HG03066 (cell line): ENCODE results near the gene MAP3K12.

ENCODE experiments used
- ATAC-seq: cut with Tn5 transposase; IDR thresholded peaks from one replicate; pipeline ENCODE4 v1.9.1; 2021; ENCODE audit warnings: low read depth; ENCODE audit not compliant: unreplicated experiment

The MAP3K12 gene

DNA sequence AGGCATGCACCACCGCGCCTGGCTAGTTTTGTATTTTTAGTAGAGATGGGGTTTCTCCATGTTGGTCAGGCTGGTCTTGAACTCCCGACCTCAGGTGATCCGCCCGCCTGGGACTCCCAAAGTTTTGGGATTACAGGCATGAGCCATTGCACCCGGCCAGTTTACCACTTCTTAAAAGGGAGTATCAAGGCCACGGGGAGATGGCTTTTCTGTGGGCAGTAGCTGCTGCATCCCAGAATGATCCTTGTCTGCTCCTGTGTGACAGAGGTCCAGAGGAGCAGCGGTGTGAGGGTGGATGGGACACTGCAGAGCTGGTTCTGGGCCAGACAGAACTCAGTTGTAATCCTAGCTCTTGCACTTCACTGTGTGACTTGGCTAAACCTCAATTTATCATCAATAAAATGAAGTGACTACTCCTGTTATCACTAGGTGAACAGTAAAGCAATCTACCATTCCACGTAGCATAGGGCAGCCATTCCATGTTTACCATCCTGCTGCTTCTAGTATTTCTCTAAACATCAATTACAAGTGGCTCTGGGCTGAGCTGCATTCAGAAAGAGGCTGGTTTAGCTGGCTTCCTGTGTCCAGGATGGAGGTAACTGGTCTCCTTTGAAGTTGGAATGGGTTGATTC, 11.0 kb upstream of the MAP3K12 start:
- no peak for ATAC-seq

GRCh38 chr12:53508534-53509170, 9.4 kb upstream of the MAP3K12 start:
- peak; percentile 95 for ATAC-seq

- ATAC-seq = no peak
Measured at GRCh38 chr12:53507603-53507885, 8.3 kb upstream of the MAP3K12 start.

DNA sequence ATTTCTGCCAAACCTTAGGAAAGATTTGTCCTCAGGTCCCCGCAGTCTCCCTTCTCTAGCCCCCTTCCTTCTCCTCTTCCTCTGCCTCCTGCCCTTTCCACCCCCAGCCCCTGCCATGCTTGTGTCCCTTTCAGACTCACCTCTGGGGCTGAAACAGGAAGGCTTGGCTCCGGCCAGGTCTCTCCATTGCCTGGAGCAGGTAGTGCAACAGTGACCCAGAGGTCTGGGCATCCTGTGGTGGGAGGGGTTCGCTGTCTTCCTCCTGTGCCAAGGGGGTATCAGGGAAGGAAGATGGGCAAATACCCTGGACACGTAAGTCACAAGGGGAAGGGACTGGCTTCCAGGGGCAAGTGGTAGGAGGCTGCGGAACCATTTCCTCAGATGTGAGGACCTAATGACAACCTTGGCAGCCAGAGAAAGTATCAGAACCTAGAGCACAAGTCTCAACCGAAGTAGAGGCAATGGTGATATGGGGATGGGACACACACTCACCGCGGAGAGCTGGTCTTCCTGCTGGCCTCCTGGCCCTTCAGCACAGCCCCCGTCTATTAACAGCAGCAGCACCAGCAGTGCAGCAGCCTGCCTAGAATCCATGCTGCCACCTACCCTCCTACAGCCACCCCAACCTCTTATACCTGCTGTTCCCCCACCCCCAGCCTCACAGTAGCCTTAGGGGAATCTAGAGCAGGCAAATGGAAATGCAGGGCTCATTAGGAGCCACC, 7.8 kb upstream of the MAP3K12 start, which contains the start of gene NPFF:
NPFF (minus strand) TSS at position 604 of the 722 bp plus-strand sequence; CDS start at position 594, 10 bp downstream.
- no peak for ATAC-seq

DNA sequence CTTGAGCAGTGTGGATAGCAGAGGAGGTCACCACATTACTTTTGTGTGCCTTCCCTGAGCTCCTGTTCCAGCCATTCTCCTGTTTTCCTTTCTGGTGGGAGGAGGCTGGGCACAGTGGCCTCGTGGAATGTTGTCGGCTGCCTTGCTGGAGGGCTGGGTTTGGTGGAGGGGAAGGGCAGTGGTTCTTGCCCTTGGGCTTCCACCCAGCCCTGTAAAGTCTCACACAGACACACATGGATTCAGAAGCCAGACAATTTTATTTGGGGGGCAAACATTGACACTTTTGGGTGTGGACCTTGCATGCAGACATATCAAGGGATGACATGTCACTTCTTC, 7.2 kb upstream of the MAP3K12 start:
- no peak for ATAC-seq

GRCh38 chr12:53505555-53506449, 6.5 kb upstream of the MAP3K12 start:
- ATAC-seq = no peak

GRCh38 chr12:53505086-53505485, 5.8 kb upstream of the MAP3K12 start:
- no peak for ATAC-seq

- ATAC-seq = no peak
Measured at GRCh38 chr12:53504004-53504920, 5.0 kb upstream of the MAP3K12 start.

- no peak for ATAC-seq
Measured at GRCh38 chr12:53502983-53503728, 3.9 kb upstream of the MAP3K12 start.

- no peak for ATAC-seq
Measured at GRCh38 chr12:53502331-53502730, 3.1 kb upstream of the MAP3K12 start.

GRCh38 chr12:53501615-53502181, 2.4 kb upstream of the MAP3K12 start:
- no peak for ATAC-seq

GRCh38 chr12:53500776-53501614, 1.7 kb upstream of the MAP3K12 start, which contains the start of gene TARBP2:
TSS of gene TARBP2 (plus strand) at chr12:53501283. CDS start at chr12:53501409, 126 bp downstream.
- ATAC-seq = peak; percentile 82

- ATAC-seq = no peak
Measured at GRCh38 chr12:53500142-53500775, 1.0 kb upstream of the MAP3K12 start.

- ATAC-seq = no peak
Measured at GRCh38 chr12:53498235-53498630, 1.0 kb downstream of the MAP3K12 start.

- ATAC-seq = no peak
Measured at GRCh38 chr12:53497461-53497860, 1.8 kb downstream of the MAP3K12 start.

DNA sequence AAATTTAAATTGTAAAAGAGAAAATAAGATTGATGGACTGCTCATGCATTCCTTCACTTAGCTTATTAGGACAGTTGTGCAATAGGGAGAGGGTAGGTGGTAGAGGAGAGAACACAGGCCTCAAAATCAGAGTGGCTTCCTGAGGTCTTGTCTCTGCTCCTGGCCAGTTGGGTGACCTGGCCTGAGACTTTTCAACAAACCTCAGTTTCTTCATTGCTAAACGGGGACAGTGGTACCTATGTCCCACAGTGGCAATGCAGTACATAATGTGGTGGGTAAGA, 2.6 kb downstream of the MAP3K12 start:
- ATAC-seq = no peak

- no peak for ATAC-seq
Measured at GRCh38 chr12:53495903-53496751, 3.1 kb downstream of the MAP3K12 start.
